Ammon's horn (tissue), 1 donor: ENCODE data around the gene CCL17.
"Not testable (repeated sequence)": the region's sequence is repeated elsewhere in the genome, so short reads cannot be mapped to it uniquely, and the experiment has no call there.

ENCODE experiments used
- DNase-seq: peaks from one replicate; pipeline ENCODE4 v3.0.0-alpha.2; 2016; ENCODE audit warnings: low spot score

Gene CCL17

GRCh38 chr16:57432505-57432904, 27.9 kb downstream of the CCL17 start:
- no peak for DNase-seq

DNA sequence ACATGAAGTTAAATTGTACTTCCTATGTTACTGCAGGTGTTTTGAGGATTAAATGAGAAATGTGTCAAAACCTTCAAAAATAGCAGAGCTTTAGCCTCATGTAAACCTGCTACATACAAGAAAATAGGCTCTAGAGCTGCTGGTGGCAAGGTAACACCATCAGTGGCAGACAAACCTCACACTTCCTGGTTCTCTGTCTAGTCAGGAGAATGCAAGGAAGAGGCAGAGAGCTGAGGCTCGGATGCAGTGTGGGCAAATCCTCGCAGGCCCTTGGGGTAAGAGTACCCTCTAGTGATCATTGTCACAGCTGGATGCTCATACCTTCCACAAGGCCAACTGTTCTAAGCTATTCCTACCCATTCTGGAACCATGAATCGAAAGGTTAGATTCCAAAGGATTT, 28.4 kb downstream of the CCL17 start:
- no peak for DNase-seq

- no peak for DNase-seq
Observed at GRCh38 chr16:57434003-57434402, 29.4 kb downstream of the CCL17 start.

GRCh38 chr16:57435838-57436237, 31.3 kb downstream of the CCL17 start:
- DNase-seq, result no peak

DNA sequence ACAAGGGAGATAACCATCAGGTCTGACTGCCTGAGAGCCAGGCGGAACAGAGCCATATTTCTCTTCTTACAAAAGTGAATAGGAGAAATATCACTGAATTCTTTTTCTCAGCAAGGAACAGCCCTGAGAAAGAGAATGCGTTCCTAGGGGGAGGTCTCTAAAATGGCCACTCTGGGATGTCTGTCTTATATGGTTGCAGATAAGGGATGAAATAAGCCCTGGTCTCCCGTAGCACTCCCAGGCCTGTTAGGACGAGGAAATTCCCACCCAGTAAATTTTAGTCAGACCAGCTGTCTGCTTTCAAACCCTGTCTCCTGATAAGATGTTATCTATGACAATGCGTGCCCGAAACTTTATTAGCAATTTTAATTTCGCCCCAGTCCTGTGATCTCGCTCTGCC, 35.4 kb downstream of the CCL17 start:
- DNase-seq, result not testable (repeated sequence)

DNA sequence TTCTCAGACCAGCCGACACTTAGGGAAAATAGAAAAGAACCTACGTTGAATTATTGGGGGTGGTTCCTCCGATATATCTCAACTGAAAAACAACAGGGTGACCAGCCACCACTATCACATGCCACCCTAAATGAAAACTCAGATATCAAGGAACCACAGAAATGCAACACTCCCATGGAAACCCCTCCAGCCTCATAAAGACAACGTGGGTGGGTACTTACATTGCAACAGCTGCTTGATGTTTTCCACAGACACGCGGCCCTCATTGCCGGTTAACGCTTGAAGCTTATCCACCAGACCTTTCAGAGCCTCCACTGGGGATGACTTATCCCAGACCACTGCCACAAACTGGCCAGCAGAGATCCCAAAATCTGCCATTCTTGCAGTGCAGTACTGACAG, 36.0 kb downstream of the CCL17 start:
- DNase-seq, result not testable (repeated sequence)

DNA sequence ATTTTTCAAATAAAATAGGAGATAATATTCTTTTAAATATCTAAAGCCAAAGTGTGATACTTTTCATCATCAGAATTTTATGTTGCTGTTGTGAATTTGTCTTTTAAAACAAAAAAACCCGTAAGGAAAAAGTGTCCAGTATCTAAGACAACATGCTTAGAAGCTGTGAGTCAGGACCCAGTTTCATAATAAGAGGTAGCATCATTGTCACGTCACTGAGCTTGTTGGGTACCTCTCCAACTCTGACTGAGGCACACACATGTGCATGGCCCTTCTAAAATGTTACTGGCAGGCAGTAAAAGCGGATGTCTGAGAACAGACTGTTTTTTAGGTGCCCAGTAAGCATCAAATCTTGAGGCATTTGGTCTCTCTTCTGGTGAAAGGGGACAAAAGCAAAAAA, 40.1 kb downstream of the CCL17 start:
- DNase-seq, result no peak

DNA sequence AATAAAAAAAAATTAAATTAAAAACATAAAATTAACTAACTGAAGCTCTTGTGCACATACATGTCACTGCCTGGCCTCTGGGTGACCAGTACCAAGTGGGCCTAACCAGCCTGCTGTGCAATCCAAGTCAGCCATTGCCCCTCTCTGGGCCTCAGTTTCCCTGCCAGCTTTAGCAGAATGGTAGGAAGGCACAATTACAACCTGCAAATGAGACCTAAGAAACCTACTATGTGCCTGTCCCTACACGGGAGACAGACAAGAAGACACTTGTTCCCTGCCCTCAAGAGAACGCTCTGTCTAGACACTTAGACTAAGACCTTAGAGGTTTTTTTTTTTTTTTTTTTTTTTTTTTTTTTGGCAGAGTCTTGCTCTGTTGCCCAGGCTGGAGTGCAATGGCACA, 40.9 kb downstream of the CCL17 start:
- no peak for DNase-seq

GRCh38 chr16:57446531-57447185, 42.1 kb downstream of the CCL17 start:
- no peak for DNase-seq

DNA sequence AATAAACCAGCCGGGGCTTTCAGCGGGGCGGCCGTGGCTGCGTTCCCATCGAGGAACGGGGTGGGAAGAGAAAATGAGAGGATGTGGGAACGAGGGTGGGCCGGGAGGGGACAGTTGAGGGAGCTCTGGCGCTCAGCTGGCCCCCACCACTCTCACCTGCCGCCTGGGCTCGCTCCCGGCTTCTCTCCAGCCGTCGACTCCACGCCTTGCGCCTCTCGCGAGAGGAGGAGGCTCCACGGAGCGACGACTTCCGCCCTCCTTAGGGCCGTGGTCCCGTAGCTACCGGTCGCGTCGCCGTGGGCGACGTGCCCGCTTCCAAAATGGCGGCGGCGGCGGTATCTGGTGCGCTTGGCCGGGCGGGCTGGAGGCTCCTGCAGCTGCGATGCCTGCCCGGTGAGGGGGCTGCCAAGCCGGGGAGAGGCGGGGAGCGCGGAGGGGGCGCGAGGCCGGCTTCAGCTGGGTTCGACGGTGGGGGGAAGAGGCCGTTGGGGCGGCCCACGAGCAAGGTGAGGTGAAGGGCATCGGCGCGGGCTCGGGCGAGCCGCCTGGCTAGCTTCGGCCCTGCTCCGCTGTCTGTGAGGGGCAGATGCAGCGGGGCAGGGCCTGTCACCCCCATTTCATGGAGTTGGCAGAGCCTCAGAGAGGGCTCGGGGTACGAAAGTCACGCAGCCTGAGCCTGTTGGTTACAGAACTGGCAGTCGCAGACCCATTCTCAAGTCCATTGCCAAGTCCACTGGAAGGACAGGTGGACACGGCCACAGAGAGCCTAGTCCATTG, 42.8 kb downstream of the CCL17 start, which contains the start of the genes CIAPIN1 and COQ9:
TSS of gene CIAPIN1 (minus strand) at position 200 of the 777 bp plus-strand sequence. CDS start 6,457 bp downstream, outside the sequence.
TSS of gene COQ9 (plus strand) at position 294 of the 777 bp plus-strand sequence. CDS start at position 321, 27 bp downstream.
- peak; percentile 94 for DNase-seq

DNA sequence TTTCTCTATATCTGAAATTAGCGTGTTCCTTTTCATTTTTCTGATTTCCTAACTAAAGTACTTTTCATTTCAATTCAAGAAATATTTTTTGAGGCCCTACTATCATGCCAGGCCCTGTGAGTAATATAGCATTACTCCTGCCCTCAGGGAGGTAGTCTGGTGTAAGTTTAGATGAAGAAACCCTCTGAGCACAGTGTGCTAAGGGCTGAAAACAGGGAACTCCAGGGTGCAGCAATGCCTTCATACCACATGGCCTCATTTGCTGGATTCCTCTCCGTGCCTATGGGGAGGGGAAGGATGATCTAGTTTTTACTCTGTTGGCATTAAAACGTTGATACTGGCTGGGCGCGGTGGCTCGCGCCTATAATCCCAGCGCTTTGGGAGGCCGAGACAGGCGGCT, 47.5 kb downstream of the CCL17 start:
- DNase-seq, result no peak

DNA sequence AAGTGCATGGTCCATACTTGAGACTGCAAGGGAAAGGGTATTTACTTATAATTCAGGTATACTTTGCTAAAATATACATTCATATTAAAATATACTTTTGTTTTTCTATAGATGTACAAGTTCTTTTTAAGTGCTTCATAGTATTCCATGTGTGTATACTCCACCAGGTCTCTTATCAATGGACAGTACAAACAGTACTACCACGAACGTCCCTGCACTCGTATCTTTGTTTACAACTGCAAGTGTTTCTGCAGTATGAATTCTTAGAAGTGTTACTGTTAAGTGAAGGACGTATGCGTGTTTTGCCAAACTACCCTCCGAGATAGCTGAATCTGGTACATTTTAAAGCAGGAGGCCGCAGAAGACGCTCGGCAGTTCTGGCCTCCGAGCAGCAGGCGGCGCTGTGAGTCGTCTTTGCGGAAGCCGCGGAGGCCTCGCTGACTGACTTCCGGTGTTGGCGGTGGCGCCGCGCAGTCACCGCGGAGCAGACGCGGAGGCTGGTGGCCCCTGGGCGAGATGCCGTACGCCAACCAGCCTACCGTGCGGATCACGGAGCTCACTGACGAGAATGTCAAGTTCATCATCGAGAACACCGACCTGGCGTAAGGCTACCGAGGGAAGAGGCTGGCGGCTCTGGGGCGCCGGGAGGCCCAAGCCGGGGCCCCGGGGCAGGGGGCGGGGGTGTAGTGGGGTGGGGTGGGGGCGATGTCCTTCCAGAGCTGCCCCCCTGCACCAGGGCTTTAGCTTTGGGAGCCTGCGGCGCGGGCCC, 57.8 kb downstream of the CCL17 start, which contains the start of gene POLR2C:
TSS of gene POLR2C (plus strand) at position 471 of the 769 bp plus-strand sequence. CDS start at position 517, 46 bp downstream.
- peak; percentile 86 for DNase-seq

- no peak for DNase-seq
Observed at GRCh38 chr16:57462978-57463362, 58.4 kb downstream of the CCL17 start.

DNA sequence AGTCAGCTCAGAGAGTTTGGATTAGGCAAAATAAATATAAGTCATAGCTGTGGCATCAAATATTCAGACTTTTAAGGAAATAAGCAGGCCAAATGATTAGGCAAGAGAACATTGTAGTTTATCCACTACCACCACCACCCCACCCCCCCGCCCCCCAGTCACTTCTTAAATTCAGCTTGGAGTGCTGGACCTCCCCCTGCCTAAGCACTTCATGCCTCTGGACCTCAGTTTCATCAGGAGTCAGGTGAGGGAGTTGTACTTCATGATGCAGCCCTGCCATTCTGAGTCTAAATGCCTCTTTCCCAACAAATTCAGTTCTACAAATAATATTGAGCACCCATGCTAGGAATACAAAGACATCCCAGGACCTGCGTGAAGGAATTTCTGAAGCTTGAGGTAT, 60.0 kb downstream of the CCL17 start:
- DNase-seq, result no peak
